Gastroesophageal sphincter (tissue), 4 donors: Measurements from ENCODE around the gene GRK5. TPM values are rescaled to one million over a fixed set of nuclear protein-coding genes. Genes with fewer than 3 reads are reported as not detected.

Source experiments
- ATAC-seq: fragments of 150-250 bp; one replicate; pipeline ENCODE4 v1.9.1; 2016; ENCODE audit warnings: mild to moderate bottlenecking, moderate library complexity
- H3K27ac ChIP-seq, 4 donors: fragments of 200-600 bp; sonication (generic) in 3 of 4; 1 replicate in 3 of 4; 2 replicates in 1 of 4; pipeline ENCODE4 v1.5.1; 2016 to 2019
- H3K27me3 ChIP-seq: fragments of 200-600 bp; sonication (generic); one replicate; pipeline ENCODE4 v1.5.1; 2019
- H3K36me3 ChIP-seq, 2 donors: fragments of 200-600 bp; sonication (generic); one replicate each; pipeline ENCODE4 v1.5.1; 2019; ENCODE audit warnings: control low read depth in 1 of 2
- H3K4me1 ChIP-seq, 3 donors: fragments of 200-600 bp; sonication (generic); 1 replicate in 2 of 3; 2 replicates in 1 of 3; pipeline ENCODE4 v1.5.1; 2016 to 2019; ENCODE audit warnings: control low read depth in 2 of 3
- H3K4me3 ChIP-seq, 2 donors: fragments of 200-600 bp; sonication (generic); one replicate each; pipeline ENCODE4 v1.5.1; 2019; ENCODE audit warnings: mild to moderate bottlenecking in 1 of 2, moderate library complexity in 1 of 2
- H3K9me3 ChIP-seq, 3 donors: fragments of 200-600 bp; sonication (generic); one replicate each; pipeline ENCODE4 v1.5.1; 2017 to 2019; ENCODE audit warnings: control low read depth in 2 of 3
- EP300 ChIP-seq: sonication (generic); formaldehyde crosslinking; IDR thresholded peaks from one replicate; pipeline ENCODE4 v1.6.1; 2017; ENCODE audit warnings: antibody characterized with exemption, mild to moderate bottlenecking
- POLR2A ChIP-seq, 2 donors: fragments of 450-650 bp; IDR thresholded peaks; one replicate each; pipeline ENCODE4 v1.6.1; 2017; ENCODE audit warnings: antibody characterized with exemption in 2 of 2, mild to moderate bottlenecking in 2 of 2, moderate library complexity in 1 of 2
- POLR2AphosphoS5 ChIP-seq: sonication (generic); formaldehyde crosslinking; IDR thresholded peaks from one replicate; pipeline ENCODE4 v1.6.1; 2017; ENCODE audit warnings: antibody characterized with exemption
- WGBS, 2 donors: methylation state at CpG; one replicate each; pipeline ENCODE4 v1.1.5; 2018; ENCODE audit warnings: low coverage in 1 of 2; 5-methylcytosine and 5-hydroxymethylcytosine counted together
- total RNA-seq, 4 donors: library from RNA; depleted of rRNA; stranded (reverse); fragments of >200 nt; gene quantifications; one replicate each; pipeline ENCODE4 v1.1.0, GENCODE V29; 2016
- TF ChIP-seq, protein P1 (sequence below), 4 experiments: fragments of 200-600 bp in 2 of 4; fragments of 450-650 bp in 2 of 4; sonication (generic) in 1 of 4; IDR thresholded peaks; one replicate each; pipeline ENCODE4 v1.5.1; 2017 to 2019; ENCODE audit warnings: antibody characterized with exemption in 4 of 4, mild to moderate bottlenecking in 2 of 4, moderate library complexity in 2 of 4

GRK5 gene
- total RNA-seq, 4 donors from 2014 or later: 28.8 to 71.6 (median 47.7) TPM

DNA sequence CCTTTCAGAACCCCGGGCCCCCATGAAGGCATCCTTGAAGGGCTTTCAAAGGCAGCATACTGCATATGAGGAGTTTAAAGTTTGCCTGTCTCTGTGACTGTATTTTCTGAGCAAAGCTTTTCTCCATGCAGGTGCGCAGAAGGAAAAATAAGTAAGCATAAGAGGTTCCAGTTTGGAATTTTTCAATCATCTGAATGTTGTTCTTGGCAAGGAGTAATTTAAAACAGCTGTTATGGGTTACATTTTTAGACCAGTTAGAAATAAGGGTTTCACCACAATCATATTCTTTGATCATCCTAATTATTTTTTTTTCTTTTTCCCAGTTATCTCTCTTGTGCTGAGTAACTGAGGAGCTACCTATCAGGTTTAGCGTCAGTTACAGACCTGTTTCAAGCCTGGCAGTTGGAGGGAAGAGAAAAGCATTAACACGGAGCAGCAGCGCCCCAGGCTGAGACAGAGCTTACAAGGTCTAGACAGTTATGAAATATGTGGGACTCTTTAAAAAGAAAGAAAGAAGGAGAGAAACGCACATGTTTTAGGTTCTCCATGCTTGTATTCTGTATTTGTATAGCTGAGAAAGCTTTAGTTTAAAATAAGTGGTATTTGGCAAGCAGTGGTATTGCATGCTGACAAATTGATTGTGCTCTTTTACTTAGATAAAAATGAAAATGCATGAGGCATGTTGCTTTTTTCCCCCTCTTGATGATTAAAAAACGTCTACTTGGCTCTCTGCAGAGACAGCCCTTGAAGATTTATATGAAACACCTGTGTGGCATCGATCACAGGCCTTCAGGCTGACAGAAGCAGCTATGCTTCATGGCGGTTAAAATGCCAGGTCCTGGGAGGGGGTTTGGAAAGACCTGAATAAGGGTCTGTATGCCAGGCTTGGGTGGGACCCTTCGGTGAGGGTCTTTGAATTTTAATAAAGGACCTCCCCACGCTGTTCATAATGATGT lies 157.6 kb downstream of the GRK5 start:
- H3K4me1 ChIP-seq: peaks cover 0 to 73% (median 61%) of the 10 kb centered on the region in 3 donors
- no peak overlapping the region for H3K4me3 ChIP-seq
- WGBS, 2 donors: 31 to 41% methylated on average over 9 to 10 of the region's 11 CpGs
- no peaks in the 10 kb centered on the region for H3K36me3 ChIP-seq
- no peak for ATAC-seq
- H3K27ac ChIP-seq: peak overlapping the region in 3 of 4 donors; percentile 64 to 81 (median 76)
- no peaks in the 10 kb centered on the region for H3K9me3 ChIP-seq
- no peaks in the 10 kb centered on the region for H3K27me3 ChIP-seq
- TF ChIP-seq, protein P1, sequence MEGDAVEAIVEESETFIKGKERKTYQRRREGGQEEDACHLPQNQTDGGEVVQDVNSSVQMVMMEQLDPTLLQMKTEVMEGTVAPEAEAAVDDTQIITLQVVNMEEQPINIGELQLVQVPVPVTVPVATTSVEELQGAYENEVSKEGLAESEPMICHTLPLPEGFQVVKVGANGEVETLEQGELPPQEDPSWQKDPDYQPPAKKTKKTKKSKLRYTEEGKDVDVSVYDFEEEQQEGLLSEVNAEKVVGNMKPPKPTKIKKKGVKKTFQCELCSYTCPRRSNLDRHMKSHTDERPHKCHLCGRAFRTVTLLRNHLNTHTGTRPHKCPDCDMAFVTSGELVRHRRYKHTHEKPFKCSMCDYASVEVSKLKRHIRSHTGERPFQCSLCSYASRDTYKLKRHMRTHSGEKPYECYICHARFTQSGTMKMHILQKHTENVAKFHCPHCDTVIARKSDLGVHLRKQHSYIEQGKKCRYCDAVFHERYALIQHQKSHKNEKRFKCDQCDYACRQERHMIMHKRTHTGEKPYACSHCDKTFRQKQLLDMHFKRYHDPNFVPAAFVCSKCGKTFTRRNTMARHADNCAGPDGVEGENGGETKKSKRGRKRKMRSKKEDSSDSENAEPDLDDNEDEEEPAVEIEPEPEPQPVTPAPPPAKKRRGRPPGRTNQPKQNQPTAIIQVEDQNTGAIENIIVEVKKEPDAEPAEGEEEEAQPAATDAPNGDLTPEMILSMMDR (IDR thresholded peaks at IDR 0.05): peak in 2 of 4 experiments; percentile 10 to 24
- TF ChIP-seq POLR2A (IDR thresholded peaks at IDR 0.05): no peak

GRCh38 chr10:119365773-119366599 lies 158.6 kb downstream of the GRK5 start:
- 50 to 68% methylated on average over 8 to 11 of the region's 12 CpGs for WGBS, 2 donors
- peak overlapping the region in 3 of 4 donors; percentile 74 to 81 (median 76) for H3K27ac ChIP-seq
- no peaks in the 10 kb centered on the region for H3K9me3 ChIP-seq
- no peak overlapping the region for H3K4me3 ChIP-seq
- ATAC-seq: peak; percentile 76
- no peaks in the 10 kb centered on the region for H3K36me3 ChIP-seq
- peaks cover 0 to 83% (median 63%) of the 10 kb centered on the region in 3 donors for H3K4me1 ChIP-seq
- TF ChIP-seq, protein P1 (IDR thresholded peaks at IDR 0.05): no peak
- TF ChIP-seq POLR2AphosphoS5 (no peak), POLR2A (IDR thresholded peaks at IDR 0.05) (no peak), EP300 (no peak)
- no peaks in the 10 kb centered on the region for H3K27me3 ChIP-seq

GRCh38 chr10:119367841-119368549 lies 160.6 kb downstream of the GRK5 start:
- H3K27ac ChIP-seq: peak overlapping the region in 3 of 4 donors; percentile 74 to 81 (median 76)
- no peaks in the 10 kb centered on the region for H3K9me3 ChIP-seq
- no peak overlapping the region for H3K4me3 ChIP-seq
- no peaks in the 10 kb centered on the region for H3K36me3 ChIP-seq
- 81% methylated on average over 4 of the region's 21 CpGs; no CpG with 5 or more reads in 1 of the 2 donors for WGBS, 2 donors
- TF ChIP-seq POLR2AphosphoS5 (no peak), EP300 (no peak), POLR2A (IDR thresholded peaks at IDR 0.05) (no peak)
- TF ChIP-seq, protein P1 (IDR thresholded peaks at IDR 0.05): no peak
- H3K4me1 ChIP-seq: peaks cover 0 to 86% (median 74%) of the 10 kb centered on the region in 3 donors
- no peaks in the 10 kb centered on the region for H3K27me3 ChIP-seq
- no peak for ATAC-seq

GRCh38 chr10:119368581-119368980 lies 161.2 kb downstream of the GRK5 start:
- peak overlapping the region in 3 of 4 donors; percentile 74 to 81 (median 76) for H3K27ac ChIP-seq
- no peaks in the 10 kb centered on the region for H3K27me3 ChIP-seq
- H3K4me3 ChIP-seq: no peak overlapping the region
- H3K9me3 ChIP-seq: no peaks in the 10 kb centered on the region
- peaks cover 0 to 86% (median 68%) of the 10 kb centered on the region in 3 donors for H3K4me1 ChIP-seq
- 51 to 60% methylated on average over 1 to 2 of the region's 8 CpGs for WGBS, 2 donors
- no peak for ATAC-seq
- no peak for TF ChIP-seq POLR2A (IDR thresholded peaks at IDR 0.05)
- no peak for TF ChIP-seq EP300
- no peak for TF ChIP-seq POLR2AphosphoS5
- TF ChIP-seq, protein P1 (IDR thresholded peaks at IDR 0.05): no peak
- H3K36me3 ChIP-seq: no peaks in the 10 kb centered on the region
